CD4-positive, alpha-beta T cell treated with Interleukin-1 beta for 1 hour (primary cell): ENCODE measurements around the gene PSMD6.

ENCODE experiments used
- DNase-seq, 2 donors: peaks; one replicate each; pipeline ENCODE4 v3.0.0-alpha.2; 2020 to 2022

Gene PSMD6

GRCh38 chr3:63975723-63976122 lies 47.6 kb downstream of the PSMD6 start:
- DNase-seq = no peak

DNA sequence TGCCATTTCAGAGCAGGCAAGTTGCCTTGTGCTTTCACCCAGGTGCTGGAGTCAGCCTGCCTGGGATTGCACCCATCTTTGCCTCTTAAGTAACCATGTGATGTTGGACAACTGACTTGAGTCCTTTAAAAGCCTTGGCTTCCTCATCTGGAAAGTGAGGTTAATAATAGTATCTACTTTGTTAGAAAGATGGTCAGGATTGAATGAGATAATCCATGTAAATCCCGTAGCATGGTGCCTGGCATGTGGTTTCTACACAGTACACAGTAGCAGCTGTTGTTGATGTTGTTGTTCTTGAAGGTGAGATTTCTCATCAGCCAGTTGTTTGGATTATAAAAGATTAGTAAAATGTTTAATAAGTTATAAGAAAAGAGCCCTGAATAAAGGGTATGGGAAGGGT lies 48.8 kb downstream of the PSMD6 start:
- DNase-seq = no peak

DNA sequence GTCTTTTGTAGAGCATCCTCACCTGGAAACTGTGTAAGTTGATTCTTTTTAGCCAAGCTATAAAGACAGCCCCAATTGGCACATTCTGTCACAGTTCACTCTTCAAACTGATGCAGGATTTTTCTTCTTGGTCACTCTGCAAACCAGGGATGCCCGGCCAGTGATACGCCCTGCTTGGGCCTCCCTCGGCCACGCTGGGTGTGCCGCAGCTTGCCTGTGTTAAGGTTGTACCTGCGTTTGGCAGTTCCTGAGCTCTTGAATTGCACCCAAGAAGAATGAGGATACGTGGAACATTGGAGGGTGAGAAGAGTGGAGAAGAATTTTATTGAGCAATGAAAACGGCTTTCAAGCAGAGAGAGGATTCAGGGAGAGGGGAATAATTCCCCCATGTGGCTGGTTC lies 49.9 kb downstream of the PSMD6 start:
- no peak for DNase-seq

- DNase-seq = no peak
Measured at GRCh38 chr3:63972987-63973386, 50.3 kb downstream of the PSMD6 start.

GRCh38 chr3:63972196-63972595 lies 51.1 kb downstream of the PSMD6 start:
- no peak for DNase-seq

GRCh38 chr3:63970631-63971475 lies 52.4 kb downstream of the PSMD6 start:
- DNase-seq = no peak

DNA sequence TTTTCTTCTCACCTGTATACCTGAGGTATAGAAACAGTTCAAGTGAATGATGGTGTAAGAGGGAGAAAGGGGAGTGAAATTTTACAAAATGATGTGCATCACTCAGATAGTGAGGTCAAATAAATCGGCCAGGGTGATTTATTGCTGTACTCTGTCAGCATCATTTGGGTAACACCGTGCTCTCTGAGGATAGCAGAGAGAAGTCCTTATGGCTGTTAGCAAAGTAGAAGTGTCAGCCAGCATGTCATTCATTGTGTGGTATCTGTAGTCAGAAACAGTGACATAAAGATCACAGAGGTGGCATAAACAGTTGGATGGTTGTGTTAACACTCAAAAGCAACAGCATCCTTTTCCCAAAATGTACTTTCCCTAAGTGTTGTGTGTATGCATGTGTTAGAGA lies 53.4 kb downstream of the PSMD6 start:
- DNase-seq = no peak

DNA sequence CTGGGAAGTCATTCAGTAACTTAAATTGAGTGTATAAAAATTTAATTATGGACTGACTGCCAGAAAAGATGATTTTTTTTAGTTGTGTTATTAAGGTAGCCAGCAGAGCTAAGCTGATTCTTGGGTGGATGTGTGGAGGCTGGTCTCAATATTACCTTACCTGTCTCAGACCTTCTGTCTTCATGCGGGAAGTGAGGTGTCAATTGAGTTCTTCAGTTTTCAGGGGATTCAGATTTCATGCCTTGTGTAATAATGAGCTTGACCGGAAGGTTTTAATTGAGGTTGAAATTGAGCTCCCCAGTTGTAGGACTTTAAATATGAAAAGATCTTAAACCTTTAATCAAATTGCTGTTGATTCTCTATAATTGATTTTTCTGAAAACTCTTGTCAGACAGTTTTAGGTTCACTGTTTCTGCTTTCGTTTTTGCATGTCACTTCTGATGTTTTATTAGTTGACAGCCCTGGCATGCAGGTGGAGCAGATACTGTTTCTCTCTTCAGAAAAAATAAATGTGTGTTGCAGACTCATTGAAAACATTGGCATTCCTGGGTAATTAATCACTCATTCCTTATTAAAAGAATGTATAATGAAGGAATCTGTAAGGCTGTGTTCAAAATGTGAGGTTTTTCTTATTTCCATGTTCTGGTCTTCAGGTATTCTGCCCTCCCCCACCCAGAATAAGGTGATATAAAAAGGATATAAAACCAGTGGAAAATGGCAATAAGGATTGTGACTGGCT lies 54.5 kb downstream of the PSMD6 start:
- DNase-seq = no peak

- peak; percentile 36 to 76 for DNase-seq
Measured at GRCh38 chr3:63967675-63968611, 55.4 kb downstream of the PSMD6 start.

DNA sequence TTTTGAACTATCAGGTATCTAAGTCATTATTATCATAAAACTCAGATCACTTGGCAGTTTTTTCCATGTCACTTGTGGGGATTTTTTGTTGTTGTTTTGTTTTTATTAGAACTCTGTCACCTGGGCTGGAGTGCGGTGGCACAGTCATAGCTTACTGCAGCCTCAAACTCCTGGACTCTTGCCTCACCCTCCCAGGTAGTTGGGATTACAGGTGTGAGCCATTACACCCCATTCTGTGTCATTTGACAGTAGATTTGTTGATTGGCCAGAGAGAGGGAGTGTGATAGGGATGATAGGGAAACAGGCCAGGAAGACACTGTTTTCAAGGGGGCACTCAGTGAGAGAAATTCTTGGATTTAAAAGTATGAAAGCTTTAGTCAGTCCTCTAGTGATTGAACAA lies 56.4 kb downstream of the PSMD6 start:
- DNase-seq = no peak

GRCh38 chr3:63966007-63966406 lies 57.3 kb downstream of the PSMD6 start:
- no peak for DNase-seq

- no peak for DNase-seq
Measured at GRCh38 chr3:63964681-63965485, 58.4 kb downstream of the PSMD6 start.

GRCh38 chr3:63963496-63963895 lies 59.8 kb downstream of the PSMD6 start:
- DNase-seq = no peak

- peak in 1 of 2 donors; percentile 75 for DNase-seq
Measured at GRCh38 chr3:63961891-63962290, 61.4 kb downstream of the PSMD6 start.
